Body of pancreas (tissue), 4 donors: Measurements from ENCODE around the gene SUCO.
"Not testable (repeated sequence)": the region's sequence is repeated elsewhere in the genome, so short reads cannot be mapped to it uniquely, and the experiment has no call there.

Experiments
- POLR2A ChIP-seq, 3 donors: fragments of 450-650 bp; IDR thresholded peaks; one replicate each; pipeline ENCODE4 v1.6.1; 2016; ENCODE audit warnings: antibody characterized with exemption in 3 of 3, mild to moderate bottlenecking in 2 of 3
- TF ChIP-seq, protein P1 (sequence below), 7 experiments: fragments of 450-650 bp in 4 of 7; fragments of 200-600 bp in 3 of 7; sonication (generic) in 3 of 7; IDR thresholded peaks; one replicate each; pipeline ENCODE4 v1.5.1; 2016 to 2019; ENCODE audit warnings: antibody characterized with exemption in 7 of 7

DNA sequence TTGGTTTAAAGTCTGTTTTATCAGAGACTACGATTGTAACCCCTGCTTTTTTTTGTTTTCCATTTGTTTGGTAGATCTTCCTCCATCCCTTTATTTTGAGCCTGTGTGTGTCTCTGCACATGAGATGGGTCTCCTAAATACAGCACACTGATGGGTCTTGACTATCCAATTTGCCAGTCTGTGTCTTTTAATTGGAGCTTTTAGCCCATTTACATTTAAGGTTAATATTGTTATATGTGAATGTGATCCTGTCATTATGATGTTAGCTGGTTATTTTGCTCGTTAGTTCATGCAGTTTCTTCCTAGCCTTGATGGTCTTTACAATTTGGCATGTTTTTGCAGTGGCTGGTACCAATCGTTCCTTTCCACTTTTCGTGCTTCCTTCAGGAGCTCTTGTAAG is 62.1 kb downstream of the SUCO start:
- TF ChIP-seq POLR2A (IDR thresholded peaks at IDR 0.05), result not testable (repeated sequence)
- TF ChIP-seq, protein P1, sequence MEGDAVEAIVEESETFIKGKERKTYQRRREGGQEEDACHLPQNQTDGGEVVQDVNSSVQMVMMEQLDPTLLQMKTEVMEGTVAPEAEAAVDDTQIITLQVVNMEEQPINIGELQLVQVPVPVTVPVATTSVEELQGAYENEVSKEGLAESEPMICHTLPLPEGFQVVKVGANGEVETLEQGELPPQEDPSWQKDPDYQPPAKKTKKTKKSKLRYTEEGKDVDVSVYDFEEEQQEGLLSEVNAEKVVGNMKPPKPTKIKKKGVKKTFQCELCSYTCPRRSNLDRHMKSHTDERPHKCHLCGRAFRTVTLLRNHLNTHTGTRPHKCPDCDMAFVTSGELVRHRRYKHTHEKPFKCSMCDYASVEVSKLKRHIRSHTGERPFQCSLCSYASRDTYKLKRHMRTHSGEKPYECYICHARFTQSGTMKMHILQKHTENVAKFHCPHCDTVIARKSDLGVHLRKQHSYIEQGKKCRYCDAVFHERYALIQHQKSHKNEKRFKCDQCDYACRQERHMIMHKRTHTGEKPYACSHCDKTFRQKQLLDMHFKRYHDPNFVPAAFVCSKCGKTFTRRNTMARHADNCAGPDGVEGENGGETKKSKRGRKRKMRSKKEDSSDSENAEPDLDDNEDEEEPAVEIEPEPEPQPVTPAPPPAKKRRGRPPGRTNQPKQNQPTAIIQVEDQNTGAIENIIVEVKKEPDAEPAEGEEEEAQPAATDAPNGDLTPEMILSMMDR (IDR thresholded peaks at IDR 0.05), result not testable (repeated sequence)
